Adrenal gland (tissue), 5 donors: Measurements from ENCODE around the gene PHGDH.

ENCODE experiments used
- POLR2A ChIP-seq, 2 donors: fragments of 450-650 bp; IDR thresholded peaks; one replicate each; pipeline ENCODE4 v1.6.1; 2017; ENCODE audit warnings: antibody characterized with exemption in 2 of 2, mild to moderate bottlenecking in 2 of 2, moderate library complexity in 1 of 2
- TF ChIP-seq, protein P1 (sequence below), 6 experiments: fragments of 450-650 bp in 4 of 6; fragments of 200-600 bp in 2 of 6; sonication (generic) in 1 of 6; IDR thresholded peaks; 1 replicate in 5 of 6; 2 replicates in 1 of 6; pipeline versions ENCODE4 v1.5.1 to v1.8.0; 2016 to 2021; ENCODE audit warnings: antibody characterized with exemption in 6 of 6, mild to moderate bottlenecking in 2 of 6, moderate library complexity in 1 of 6
- donor health status: DM: no; HTN: no; CAD: no.

DNA sequence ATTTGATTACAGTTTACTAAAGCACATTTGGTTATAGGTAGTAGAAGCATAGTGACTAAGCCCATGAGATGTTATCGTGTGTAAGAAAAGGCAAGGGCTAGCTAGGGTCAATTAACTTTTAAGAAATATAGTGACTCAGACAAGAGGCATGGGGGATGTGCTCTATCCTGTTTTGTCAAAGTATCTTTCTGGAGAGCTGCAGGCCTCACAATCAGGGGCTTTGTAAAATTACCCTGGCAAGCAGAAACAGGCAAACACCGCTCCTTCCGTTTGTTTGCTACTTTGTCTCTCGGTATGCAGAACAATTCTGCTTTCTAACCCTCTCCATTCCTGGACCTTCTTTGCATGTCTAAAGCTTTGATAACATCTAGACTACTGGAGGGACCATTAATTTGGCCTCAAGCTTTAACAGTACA is 37.6 kb upstream of the PHGDH start:
- TF ChIP-seq, protein P1, sequence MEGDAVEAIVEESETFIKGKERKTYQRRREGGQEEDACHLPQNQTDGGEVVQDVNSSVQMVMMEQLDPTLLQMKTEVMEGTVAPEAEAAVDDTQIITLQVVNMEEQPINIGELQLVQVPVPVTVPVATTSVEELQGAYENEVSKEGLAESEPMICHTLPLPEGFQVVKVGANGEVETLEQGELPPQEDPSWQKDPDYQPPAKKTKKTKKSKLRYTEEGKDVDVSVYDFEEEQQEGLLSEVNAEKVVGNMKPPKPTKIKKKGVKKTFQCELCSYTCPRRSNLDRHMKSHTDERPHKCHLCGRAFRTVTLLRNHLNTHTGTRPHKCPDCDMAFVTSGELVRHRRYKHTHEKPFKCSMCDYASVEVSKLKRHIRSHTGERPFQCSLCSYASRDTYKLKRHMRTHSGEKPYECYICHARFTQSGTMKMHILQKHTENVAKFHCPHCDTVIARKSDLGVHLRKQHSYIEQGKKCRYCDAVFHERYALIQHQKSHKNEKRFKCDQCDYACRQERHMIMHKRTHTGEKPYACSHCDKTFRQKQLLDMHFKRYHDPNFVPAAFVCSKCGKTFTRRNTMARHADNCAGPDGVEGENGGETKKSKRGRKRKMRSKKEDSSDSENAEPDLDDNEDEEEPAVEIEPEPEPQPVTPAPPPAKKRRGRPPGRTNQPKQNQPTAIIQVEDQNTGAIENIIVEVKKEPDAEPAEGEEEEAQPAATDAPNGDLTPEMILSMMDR (IDR thresholded peaks at IDR 0.05): no peak
- no peak for TF ChIP-seq POLR2A (IDR thresholded peaks at IDR 0.05)
